Gastrocnemius medialis (tissue), 4 donors: ENCODE measurements around the gene GALNT5. TPM values are rescaled to one million over a fixed set of nuclear protein-coding genes. Genes with fewer than 3 reads are reported as not detected.

Experiments used
- ATAC-seq, 2 donors: fragments of 150-250 bp; one replicate each; pipeline ENCODE4 v1.9.1; 2016
- DNase-seq, 2 donors: peaks; one replicate each; pipeline ENCODE4 v3.0.0-alpha.2; 2019
- H3K27ac ChIP-seq, 4 donors: fragments of 200-600 bp; sonication (generic); 1 replicate in 1 of 4; 2 replicates in 3 of 4; pipeline ENCODE4 v1.5.1; 2016 to 2018; ENCODE audit warnings: mild to moderate bottlenecking in 2 of 4, moderate library complexity in 1 of 4
- H3K27me3 ChIP-seq, 3 donors: fragments of 200-600 bp; sonication (generic) in 2 of 3; 1 replicate in 1 of 3; 2 replicates in 2 of 3; pipeline versions ENCODE4 v1.5.1 to v1.6.0; 2016 to 2019; ENCODE audit warnings: mild to moderate bottlenecking in 1 of 3, moderate library complexity in 1 of 3
- H3K36me3 ChIP-seq, 2 donors: fragments of 200-600 bp; sonication (generic) in 1 of 2; one replicate each; pipeline ENCODE4 v1.5.1; 2017 to 2018
- H3K4me1 ChIP-seq, 2 donors: fragments of 200-600 bp; sonication (generic) in 1 of 2; one replicate each; pipeline ENCODE4 v1.5.1; 2016 to 2017; ENCODE audit warnings: mild to moderate bottlenecking in 2 of 2
- H3K4me3 ChIP-seq, 4 donors: fragments of 200-600 bp; sonication (generic) in 3 of 4; 1 replicate in 1 of 4; 2 replicates in 3 of 4; pipeline ENCODE4 v1.5.1; 2016 to 2019; ENCODE audit warnings: mild to moderate bottlenecking in 2 of 4
- H3K9me3 ChIP-seq, 3 donors: fragments of 200-600 bp; sonication (generic) in 2 of 3; 1 replicate in 1 of 3; 2 replicates in 2 of 3; pipeline ENCODE4 v1.5.1; 2016 to 2019
- POLR2A ChIP-seq, 2 donors: fragments of 450-650 bp; IDR thresholded peaks; one replicate each; pipeline ENCODE4 v1.6.1; 2017; ENCODE audit warnings: antibody characterized with exemption in 2 of 2, mild to moderate bottlenecking in 2 of 2, moderate library complexity in 2 of 2
- in situ Hi-C, 4 donors: fragments of 200-750 bp; cut with MboI; loops; one replicate each; pipeline versions ENCODE4 v1.15.0 to v1.8.0; 2017; ENCODE audit warnings: low sequenced_read_pairs in 4 of 4
- intact Hi-C: fragments of 100-400 bp; cut with DNase I; formaldehyde crosslinking; loops from one replicate; pipeline ENCODE4 v1.15.1; 2023; ENCODE audit warnings: low total_unique reads
- total RNA-seq, 4 donors: library from RNA; depleted of rRNA; stranded (reverse); fragments of >200 nt; gene quantifications; one replicate each; pipeline versions ENCODE4 v1.1.0 to v1.2.3, GENCODE V29; 2016
- TF ChIP-seq, protein P1 (sequence below), 5 experiments: fragments of 450-650 bp in 3 of 5; fragments of 200-600 bp in 2 of 5; sonication (generic) in 2 of 5; IDR thresholded peaks in 4 of 5; conservative IDR thresholded peaks in 1 of 5; 1 replicate in 4 of 5; 2 replicates in 1 of 5; pipeline ENCODE4 v1.5.1; 2016 to 2019; ENCODE audit warnings: antibody characterized with exemption in 5 of 5, mild to moderate bottlenecking in 3 of 5, moderate library complexity in 3 of 5

Gene GALNT5
- total RNA-seq, 4 donors from 2014 or later, result 0.07 TPM; not detected in 3

DNA sequence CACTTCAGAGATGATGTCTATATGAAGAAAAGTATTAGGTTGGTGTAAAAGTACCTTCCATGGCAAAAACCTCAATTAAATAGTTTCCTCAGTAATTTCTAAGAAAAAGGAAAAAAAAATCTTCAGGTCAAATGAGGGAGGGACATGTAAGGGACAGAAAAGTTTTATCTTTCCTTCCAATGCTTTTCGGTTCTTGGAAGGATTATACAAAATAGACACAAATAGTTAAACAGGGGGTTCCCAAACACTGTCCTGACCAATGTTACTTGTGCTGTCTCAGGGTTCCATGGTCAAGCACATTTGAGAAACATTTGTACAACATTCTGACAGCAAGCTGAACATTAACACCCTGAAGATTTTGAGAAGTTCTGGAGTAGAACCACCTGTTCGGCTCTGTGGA, 46.1 kb downstream of the GALNT5 start:
- Histone ChIP-seq H3K4me1 (no peaks in the 10 kb centered on the region), H3K27me3 (no peaks in the 10 kb centered on the region), H3K9me3 (no peaks in the 10 kb centered on the region), H3K27ac (no peak overlapping the region), H3K36me3 (no peaks in the 10 kb centered on the region), H3K4me3 (no peak overlapping the region)
- in situ Hi-C loops (loop anchor here in 1 of 4 donors (25.0 kb wide), 1 partner anchor 709 kb away; no protein-coding TSS in a partner anchor), intact Hi-C loops (no loop called here)
- DNase-seq (no peak), ATAC-seq (no peak)
- TF ChIP-seq, protein P1, sequence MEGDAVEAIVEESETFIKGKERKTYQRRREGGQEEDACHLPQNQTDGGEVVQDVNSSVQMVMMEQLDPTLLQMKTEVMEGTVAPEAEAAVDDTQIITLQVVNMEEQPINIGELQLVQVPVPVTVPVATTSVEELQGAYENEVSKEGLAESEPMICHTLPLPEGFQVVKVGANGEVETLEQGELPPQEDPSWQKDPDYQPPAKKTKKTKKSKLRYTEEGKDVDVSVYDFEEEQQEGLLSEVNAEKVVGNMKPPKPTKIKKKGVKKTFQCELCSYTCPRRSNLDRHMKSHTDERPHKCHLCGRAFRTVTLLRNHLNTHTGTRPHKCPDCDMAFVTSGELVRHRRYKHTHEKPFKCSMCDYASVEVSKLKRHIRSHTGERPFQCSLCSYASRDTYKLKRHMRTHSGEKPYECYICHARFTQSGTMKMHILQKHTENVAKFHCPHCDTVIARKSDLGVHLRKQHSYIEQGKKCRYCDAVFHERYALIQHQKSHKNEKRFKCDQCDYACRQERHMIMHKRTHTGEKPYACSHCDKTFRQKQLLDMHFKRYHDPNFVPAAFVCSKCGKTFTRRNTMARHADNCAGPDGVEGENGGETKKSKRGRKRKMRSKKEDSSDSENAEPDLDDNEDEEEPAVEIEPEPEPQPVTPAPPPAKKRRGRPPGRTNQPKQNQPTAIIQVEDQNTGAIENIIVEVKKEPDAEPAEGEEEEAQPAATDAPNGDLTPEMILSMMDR (IDR thresholded peaks at IDR 0.05 in 4 of 5, conservative IDR thresholded peaks at IDR 0.05 in 1 of 5), result no peak
- no peak for TF ChIP-seq POLR2A (IDR thresholded peaks at IDR 0.05)

DNA sequence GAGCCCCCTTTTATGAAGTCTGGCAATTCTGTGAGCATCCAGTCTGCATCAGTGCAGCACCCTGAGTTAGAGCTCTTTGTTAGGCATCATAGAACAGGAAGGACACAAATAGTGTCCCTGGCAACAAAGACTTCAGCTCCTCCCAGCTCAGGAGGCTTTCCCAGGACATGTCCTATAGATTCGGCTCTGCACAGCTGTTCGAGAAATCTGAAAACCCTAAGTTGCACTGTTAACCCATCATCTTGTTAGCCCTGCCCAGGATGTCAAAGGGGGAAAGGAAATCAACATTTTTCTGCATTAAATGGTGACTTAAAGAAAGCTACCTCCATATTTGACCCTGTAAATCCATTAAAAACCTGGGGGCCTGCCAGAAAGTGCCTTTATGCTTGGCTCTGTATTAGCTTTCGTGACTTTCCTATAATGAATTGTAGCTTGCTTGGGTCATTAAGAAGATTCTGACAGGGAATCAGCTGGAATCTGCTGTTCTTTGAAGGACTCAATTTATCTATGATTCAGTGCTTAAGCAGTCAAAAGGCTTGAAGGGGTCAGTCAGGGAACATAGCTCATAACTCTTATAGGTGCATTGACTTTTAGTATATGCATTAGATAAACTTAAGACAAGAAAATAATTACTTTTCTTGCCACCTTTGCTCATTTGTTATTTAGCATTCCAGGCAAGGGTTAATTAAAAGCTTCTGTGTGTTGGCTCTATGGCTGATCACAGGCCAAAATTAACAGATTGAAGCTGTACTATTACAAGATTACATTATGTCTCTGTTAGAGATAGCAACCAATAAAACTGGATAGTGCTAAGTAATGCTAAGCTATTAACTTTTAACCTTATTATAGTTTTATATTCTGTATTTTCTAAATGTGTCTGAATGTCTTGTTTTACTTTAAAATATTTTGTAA, 47.6 kb downstream of the GALNT5 start:
- Histone ChIP-seq H3K4me3 (no peak overlapping the region), H3K27ac (no peak overlapping the region), H3K36me3 (no peaks in the 10 kb centered on the region), H3K27me3 (no peaks in the 10 kb centered on the region), H3K9me3 (no peaks in the 10 kb centered on the region), H3K4me1 (no peaks in the 10 kb centered on the region)
- no peak for ATAC-seq
- TF ChIP-seq POLR2A (IDR thresholded peaks at IDR 0.05), result no peak
- TF ChIP-seq, protein P1 (IDR thresholded peaks at IDR 0.05 in 4 of 5, conservative IDR thresholded peaks at IDR 0.05 in 1 of 5), result no peak
- no peak for DNase-seq
- intact Hi-C loops (no loop called here), in situ Hi-C loops (loop anchor here in 1 of 4 donors (25.0 kb wide), 1 partner anchor 707 kb away; no protein-coding TSS in a partner anchor)

- H3K4me1 ChIP-seq, result no peaks in the 10 kb centered on the region
- in situ Hi-C loops, result loop anchor here in 1 of 4 donors (25.0 kb wide), 1 partner anchor 707 kb away; no protein-coding TSS in a partner anchor
- TF ChIP-seq, protein P1 (IDR thresholded peaks at IDR 0.05 in 4 of 5, conservative IDR thresholded peaks at IDR 0.05 in 1 of 5), result no peak
- TF ChIP-seq POLR2A (IDR thresholded peaks at IDR 0.05), result no peak
- no peaks in the 10 kb centered on the region for H3K36me3 ChIP-seq
- no peak for DNase-seq
- no peaks in the 10 kb centered on the region for H3K9me3 ChIP-seq
- H3K4me3 ChIP-seq, result no peak overlapping the region
- ATAC-seq, result no peak
- no peak overlapping the region for H3K27ac ChIP-seq
- intact Hi-C loops, result no loop called here
- H3K27me3 ChIP-seq, result no peaks in the 10 kb centered on the region
Measured at GRCh38 chr2:157305723-157306110, 48.2 kb downstream of the GALNT5 start.

GRCh38 chr2:157307021-157307420, 49.5 kb downstream of the GALNT5 start:
- TF ChIP-seq, protein P1 (IDR thresholded peaks at IDR 0.05 in 4 of 5, conservative IDR thresholded peaks at IDR 0.05 in 1 of 5), result no peak
- no peak for TF ChIP-seq POLR2A (IDR thresholded peaks at IDR 0.05)
- no peaks in the 10 kb centered on the region for H3K36me3 ChIP-seq
- intact Hi-C loops (no loop called here), in situ Hi-C loops (loop anchor here in 1 of 4 donors (25.0 kb wide), 1 partner anchor 705 kb away; no protein-coding TSS in a partner anchor)
- no peaks in the 10 kb centered on the region for H3K27me3 ChIP-seq
- DNase-seq, result no peak
- no peak overlapping the region for H3K4me3 ChIP-seq
- H3K9me3 ChIP-seq, result no peaks in the 10 kb centered on the region
- no peak for ATAC-seq
- no peaks in the 10 kb centered on the region for H3K4me1 ChIP-seq
- no peak overlapping the region for H3K27ac ChIP-seq
